Measurements from ENCODE around the gene CNTD1.

DNA sequence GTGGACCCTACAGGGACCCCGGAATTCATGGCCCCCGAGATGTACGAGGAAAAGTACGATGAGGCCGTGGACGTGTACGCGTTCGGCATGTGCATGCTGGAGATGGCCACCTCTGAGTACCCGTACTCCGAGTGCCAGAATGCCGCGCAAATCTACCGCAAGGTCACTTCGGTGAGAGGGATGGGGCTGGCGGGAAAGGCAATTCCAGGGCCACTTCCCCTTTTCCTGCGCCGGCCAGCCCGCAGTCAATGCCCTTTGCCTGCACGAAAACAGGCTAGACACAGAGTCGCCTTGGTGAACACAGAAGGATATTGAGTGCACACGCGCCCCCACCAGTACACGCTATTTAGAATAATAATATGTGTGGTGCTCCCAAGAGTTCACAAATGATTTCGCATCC is 14.3 kb upstream of the CNTD1 start:
- TF ChIP-seq EZH2 (IDR thresholded peaks at IDR 0.05) (no peak), POLR2AphosphoS5 (IDR thresholded peaks at IDR 0.05; ENCODE audit: borderline replicate concordance, low read depth, low read length) (no peak)
